HG02943 (cell line): ENCODE results near the gene RASD1.

Source experiments
- ATAC-seq: cut with Tn5 transposase; IDR thresholded peaks from one replicate; pipeline ENCODE4 v1.9.1; 2021; ENCODE audit warnings: mild to moderate bottlenecking, low read depth, moderate library complexity; ENCODE audit not compliant: unreplicated experiment

The RASD1 gene

DNA sequence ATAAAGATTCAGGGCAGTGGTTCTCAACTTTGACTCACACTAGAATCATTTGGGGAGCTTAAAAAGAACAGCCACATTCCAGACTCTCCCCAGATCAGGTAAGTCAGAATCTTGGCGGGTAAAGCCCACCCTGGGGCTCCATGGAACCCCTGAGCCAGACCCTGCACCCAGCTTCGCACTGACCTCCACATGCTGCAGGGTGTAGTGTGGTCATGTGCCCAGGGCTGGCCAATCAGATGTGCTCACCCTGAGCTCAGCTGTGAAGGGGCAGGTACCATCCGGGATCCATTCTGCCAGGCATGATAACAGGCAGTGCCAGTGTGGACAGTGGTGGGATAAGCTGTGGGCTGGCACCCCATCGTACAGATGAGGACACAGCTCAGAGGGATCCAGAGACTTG is 47.5 kb downstream of the RASD1 start:
- no peak for ATAC-seq

DNA sequence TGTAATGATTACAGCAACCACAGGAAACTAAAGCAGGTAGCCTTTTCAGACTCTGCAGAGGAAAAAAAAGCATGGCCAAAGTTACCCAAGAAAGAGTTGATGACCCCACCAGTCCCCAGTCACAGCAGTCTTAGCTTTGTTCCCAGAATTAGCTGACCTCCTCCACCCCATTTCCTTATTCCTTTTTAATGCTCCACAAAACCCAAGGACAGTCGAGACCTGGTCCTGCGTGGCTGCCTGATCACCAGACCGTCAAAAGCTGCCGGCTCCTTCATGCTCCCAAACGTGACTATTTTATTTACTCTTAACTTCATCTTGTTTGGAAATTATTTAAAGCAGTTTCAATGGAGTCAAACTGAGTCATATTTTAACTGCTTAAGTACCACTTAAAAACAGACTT is 48.1 kb downstream of the RASD1 start:
- ATAC-seq = no peak

DNA sequence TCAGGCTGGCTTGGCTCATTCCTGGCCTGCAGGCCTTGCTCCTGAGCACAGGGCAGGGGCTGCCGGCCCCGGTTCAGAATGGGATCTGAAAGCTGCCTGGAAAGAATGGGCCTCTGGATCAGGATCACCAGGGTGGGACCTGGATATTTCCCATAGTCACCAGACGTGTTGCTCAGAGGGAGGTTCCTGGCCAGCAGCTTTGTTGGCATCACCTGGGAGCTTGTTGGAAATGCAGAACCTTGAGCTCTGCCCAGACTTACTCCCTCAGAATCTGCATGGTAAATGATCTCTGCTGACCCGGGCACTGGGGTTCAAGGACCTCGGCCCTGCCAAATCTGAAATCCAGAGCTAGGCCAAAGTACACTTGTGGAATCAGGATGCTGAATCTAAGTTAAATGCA is 48.9 kb downstream of the RASD1 start:
- no peak for ATAC-seq

DNA sequence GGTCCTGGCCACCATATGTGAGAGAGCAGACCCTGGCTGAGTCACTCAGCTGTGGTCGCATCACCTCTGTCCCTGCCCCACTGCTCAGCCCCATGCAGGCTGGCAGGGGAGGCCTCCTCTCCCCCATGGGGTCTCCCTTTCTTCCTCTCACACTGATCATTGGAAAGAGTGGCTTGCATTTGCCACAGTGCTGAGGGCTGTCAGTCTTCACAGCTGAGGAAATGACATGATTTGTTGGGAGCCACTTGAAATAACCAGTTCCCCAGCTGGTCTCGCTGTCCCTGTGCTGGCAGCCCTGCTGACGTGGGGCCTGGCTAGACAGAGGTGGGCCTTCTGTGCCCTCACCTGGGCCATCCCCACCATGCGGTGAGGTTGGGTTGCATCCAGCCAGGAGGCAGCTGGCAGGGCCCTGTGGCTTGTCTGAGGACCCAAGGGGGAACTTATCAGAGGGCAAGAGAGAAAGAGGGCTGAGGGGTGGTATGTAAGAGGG is 49.5 kb downstream of the RASD1 start:
- no peak for ATAC-seq

GRCh38 chr17:17445925-17446665 is 50.1 kb downstream of the RASD1 start:
- no peak for ATAC-seq

GRCh38 chr17:17445296-17445924 is 50.8 kb downstream of the RASD1 start:
- ATAC-seq = no peak
